Osteoblast (primary cell): ENCODE measurements around the gene STRN3. TPM values are rescaled to one million over a fixed set of nuclear protein-coding genes. Genes with fewer than 3 reads are reported as not detected.

Experiments used
- DNase-seq: peaks from one replicate; pipeline ENCODE4 v3.0.0; 2011; ENCODE audit warnings: low spot score, mixed read lengths; ENCODE audit not compliant: insufficient read length; ENCODE audit errors: missing footprints
- H2AFZ ChIP-seq: 2 replicates; pipeline ENCODE4 v1.6.0; 2011; ENCODE audit warnings: mild to moderate bottlenecking, low read length
- H3K27ac ChIP-seq: 2 replicates; pipeline ENCODE4 v1.5.1; 2011; ENCODE audit warnings: mild to moderate bottlenecking, low read depth, low read length, moderate library complexity
- H3K27me3 ChIP-seq: 2 replicates; pipeline ENCODE4 v1.6.0; 2012; ENCODE audit warnings: mild to moderate bottlenecking, control low read depth, inconsistent platforms, low read length, moderate library complexity; ENCODE audit not compliant: insufficient read depth
- H3K36me3 ChIP-seq: 2 replicates; pipeline ENCODE4 v1.5.1; 2011; ENCODE audit warnings: mild to moderate bottlenecking, low read length, control low read depth, moderate library complexity; ENCODE audit not compliant: insufficient read depth
- H3K4me1 ChIP-seq: 2 replicates; pipeline ENCODE4 v1.5.1; 2011; ENCODE audit warnings: mild to moderate bottlenecking, low read length, control low read depth, moderate library complexity; ENCODE audit not compliant: insufficient read depth
- H3K4me2 ChIP-seq: 2 replicates; pipeline ENCODE4 v1.6.0; 2011; ENCODE audit warnings: mild to moderate bottlenecking, low read length; ENCODE audit not compliant: insufficient read depth
- H3K4me3 ChIP-seq: fragments of 200-600 bp; sonication (generic); 3 replicates; pipeline ENCODE4 v1.5.1; 2012; ENCODE audit warnings: mild to moderate bottlenecking, low read length, inconsistent platforms; ENCODE audit not compliant: insufficient read depth
- H3K79me2 ChIP-seq: 2 replicates; pipeline ENCODE4 v1.6.0; 2012; ENCODE audit warnings: mild to moderate bottlenecking, low read length, control low read depth, inconsistent platforms; ENCODE audit not compliant: insufficient read depth
- H3K9me3 ChIP-seq: 2 replicates; pipeline ENCODE4 v1.5.1; 2011; ENCODE audit warnings: low read depth, low read length, control low read depth
- H4K20me1 ChIP-seq: 2 replicates; pipeline ENCODE4 v1.6.0; 2012; ENCODE audit warnings: mild to moderate bottlenecking, low read length, control low read depth; ENCODE audit not compliant: insufficient read depth
- total RNA-seq: library from RNA; depleted of rRNA; stranded (reverse); fragments of >200 nt; gene quantifications from 2 replicates; pipeline ENCODE4 v1.2.3, GENCODE V29; 2012
- TF ChIP-seq, protein P1 (sequence below): IDR thresholded peaks from 2 replicates; pipeline ENCODE4 v1.5.1; 2011; ENCODE audit warnings: mild to moderate bottlenecking, low read depth, low read length, moderate library complexity; ENCODE audit errors: extremely low read depth

STRN3 gene
- total RNA-seq, 1 donor: 55.7 TPM

DNA sequence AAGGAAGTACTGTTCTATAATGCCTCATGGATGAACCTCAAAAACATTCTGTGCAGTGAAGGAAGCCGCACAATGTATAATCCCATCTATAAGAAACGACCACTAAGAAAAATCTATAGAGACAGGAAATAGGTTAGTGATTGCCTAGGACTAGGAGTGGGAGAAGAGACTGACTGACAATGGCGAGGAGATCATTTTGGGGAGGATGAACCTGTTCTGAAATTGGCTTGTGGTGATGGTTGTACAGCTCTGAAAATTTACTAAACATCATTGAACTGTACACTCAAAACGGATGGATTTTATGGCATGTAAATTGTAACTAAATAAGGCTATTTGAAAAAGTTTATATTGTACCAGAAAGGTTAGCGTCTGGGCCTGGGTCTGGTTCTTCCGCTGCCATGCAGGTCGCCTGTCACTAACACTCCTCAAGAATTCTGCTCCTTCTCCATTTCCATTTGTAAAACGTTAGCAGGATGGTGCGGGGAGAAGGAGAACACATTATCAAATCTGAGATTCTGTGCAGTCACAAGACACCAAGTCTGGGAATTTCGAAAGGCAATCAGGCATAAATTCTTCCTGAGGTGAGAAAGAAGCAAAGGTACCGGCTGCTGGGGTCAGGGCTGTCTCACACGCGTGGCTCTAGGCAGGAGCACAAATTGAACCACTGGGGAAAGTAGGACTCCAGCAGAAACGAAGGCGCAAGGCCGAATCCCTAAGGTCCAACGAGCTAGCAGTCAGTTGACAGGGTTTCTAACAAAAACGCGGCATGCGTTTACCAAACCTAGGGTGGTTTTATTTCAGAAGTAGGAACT, 152.7 kb downstream of the STRN3 start:
- Histone ChIP-seq H3K9me3 (no peaks in the 10 kb centered on the region), H3K79me2 (no peaks in the 10 kb centered on the region), H3K4me1 (peaks cover 10% of the 10 kb centered on the region), H3K27me3 (peaks cover 64% of the 10 kb centered on the region), H3K36me3 (no peaks in the 10 kb centered on the region), H3K27ac (no peak overlapping the region), H4K20me1 (no peaks in the 10 kb centered on the region), H3K4me2 (peak overlapping the region; percentile 73), H3K4me3 (peak overlapping the region; percentile 64), H2AFZ (no peak overlapping the region)
- TF ChIP-seq, protein P1, sequence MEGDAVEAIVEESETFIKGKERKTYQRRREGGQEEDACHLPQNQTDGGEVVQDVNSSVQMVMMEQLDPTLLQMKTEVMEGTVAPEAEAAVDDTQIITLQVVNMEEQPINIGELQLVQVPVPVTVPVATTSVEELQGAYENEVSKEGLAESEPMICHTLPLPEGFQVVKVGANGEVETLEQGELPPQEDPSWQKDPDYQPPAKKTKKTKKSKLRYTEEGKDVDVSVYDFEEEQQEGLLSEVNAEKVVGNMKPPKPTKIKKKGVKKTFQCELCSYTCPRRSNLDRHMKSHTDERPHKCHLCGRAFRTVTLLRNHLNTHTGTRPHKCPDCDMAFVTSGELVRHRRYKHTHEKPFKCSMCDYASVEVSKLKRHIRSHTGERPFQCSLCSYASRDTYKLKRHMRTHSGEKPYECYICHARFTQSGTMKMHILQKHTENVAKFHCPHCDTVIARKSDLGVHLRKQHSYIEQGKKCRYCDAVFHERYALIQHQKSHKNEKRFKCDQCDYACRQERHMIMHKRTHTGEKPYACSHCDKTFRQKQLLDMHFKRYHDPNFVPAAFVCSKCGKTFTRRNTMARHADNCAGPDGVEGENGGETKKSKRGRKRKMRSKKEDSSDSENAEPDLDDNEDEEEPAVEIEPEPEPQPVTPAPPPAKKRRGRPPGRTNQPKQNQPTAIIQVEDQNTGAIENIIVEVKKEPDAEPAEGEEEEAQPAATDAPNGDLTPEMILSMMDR: no peak
- DNase-seq: no peak

DNA sequence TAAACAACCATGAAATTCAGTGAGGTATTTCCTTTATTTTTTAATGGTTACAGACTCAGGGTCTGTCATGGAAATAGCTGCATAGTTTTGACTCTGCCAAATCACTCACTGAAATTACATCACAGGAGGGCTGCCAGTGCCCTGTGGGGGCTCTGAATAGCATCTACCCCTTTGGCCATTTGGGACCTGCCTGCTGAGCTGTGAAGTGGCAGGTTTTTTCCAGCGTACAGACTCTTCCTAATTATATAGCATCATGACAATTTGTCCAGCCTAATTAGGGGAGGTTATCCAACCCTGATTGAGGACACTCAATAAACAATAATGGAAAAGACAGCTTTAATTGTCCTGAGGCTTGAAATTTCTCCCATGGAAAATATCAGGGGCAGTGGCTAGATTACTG, 153.6 kb downstream of the STRN3 start:
- peaks cover 60% of the 10 kb centered on the region for H3K27me3 ChIP-seq
- H3K4me2 ChIP-seq: no peak overlapping the region
- peaks cover 10% of the 10 kb centered on the region for H3K4me1 ChIP-seq
- TF ChIP-seq, protein P1: no peak
- no peaks in the 10 kb centered on the region for H3K79me2 ChIP-seq
- H3K9me3 ChIP-seq: no peaks in the 10 kb centered on the region
- H3K36me3 ChIP-seq: no peaks in the 10 kb centered on the region
- H3K27ac ChIP-seq: no peak overlapping the region
- no peaks in the 10 kb centered on the region for H4K20me1 ChIP-seq
- H2AFZ ChIP-seq: no peak overlapping the region
- no peak for DNase-seq
- no peak overlapping the region for H3K4me3 ChIP-seq

DNA sequence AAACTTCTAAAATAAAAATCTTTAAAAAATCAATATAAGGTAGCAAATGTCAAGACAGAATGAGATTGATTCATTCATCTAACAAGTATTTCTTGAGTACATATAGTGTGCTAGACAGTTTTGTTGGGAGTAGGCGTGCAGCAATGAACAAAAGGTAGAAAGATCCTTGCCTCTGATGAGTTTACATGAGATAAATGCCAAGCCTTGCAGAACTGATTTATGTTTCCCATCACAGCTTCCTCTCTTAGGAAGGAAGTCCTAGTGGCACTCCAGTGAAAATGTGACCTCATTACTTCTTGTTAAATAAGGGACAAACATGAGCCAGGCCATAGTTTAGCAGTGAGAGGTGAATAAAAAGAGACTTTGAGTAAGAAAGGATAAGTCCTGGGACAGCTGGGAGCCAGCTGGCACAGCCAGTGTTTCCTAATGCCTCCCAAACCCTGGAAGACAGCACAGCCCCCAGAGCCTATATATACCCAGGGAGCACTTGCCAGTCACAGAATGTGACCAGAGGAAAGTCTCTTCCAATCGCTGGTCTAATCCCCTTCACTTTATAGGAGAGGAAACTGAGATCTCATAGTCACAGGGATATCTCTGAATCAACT, 156.5 kb downstream of the STRN3 start:
- TF ChIP-seq, protein P1: no peak
- H3K4me3 ChIP-seq: no peak overlapping the region
- no peaks in the 10 kb centered on the region for H3K36me3 ChIP-seq
- H2AFZ ChIP-seq: no peak overlapping the region
- H3K4me1 ChIP-seq: peaks cover 5% of the 10 kb centered on the region
- no peaks in the 10 kb centered on the region for H4K20me1 ChIP-seq
- H3K27me3 ChIP-seq: peaks cover 43% of the 10 kb centered on the region
- no peaks in the 10 kb centered on the region for H3K79me2 ChIP-seq
- H3K4me2 ChIP-seq: no peak overlapping the region
- no peak for DNase-seq
- H3K9me3 ChIP-seq: no peaks in the 10 kb centered on the region
- no peak overlapping the region for H3K27ac ChIP-seq

DNA sequence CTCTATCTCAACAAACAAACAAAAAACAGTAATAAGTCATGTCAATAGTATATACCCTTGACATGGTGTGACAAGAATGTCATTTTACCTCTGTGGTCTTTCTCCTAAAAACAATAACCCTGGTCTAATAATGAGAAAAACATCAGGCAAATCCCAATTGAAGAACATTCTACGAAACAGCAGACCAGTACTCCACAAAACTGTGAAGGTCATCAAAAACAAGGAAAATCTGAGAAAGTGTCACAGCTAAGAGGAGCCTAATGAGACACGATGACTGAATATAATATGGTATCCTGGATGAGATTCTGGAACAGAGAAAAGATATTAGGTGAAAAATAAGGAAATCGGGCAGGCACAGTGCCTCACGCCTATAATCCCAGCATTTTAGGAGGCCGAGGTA, 157.4 kb downstream of the STRN3 start:
- Histone ChIP-seq H2AFZ (no peak overlapping the region), H3K27me3 (peaks cover 42% of the 10 kb centered on the region)
- DNase-seq: no peak

More for the DNA sequence above, 157.4 kb downstream of the STRN3 start:
- no peaks in the 10 kb centered on the region for H4K20me1 ChIP-seq
- H3K4me3 ChIP-seq: no peak overlapping the region
- no peaks in the 10 kb centered on the region for H3K4me1 ChIP-seq
- H3K79me2 ChIP-seq: no peaks in the 10 kb centered on the region
- TF ChIP-seq, protein P1: no peak
- H3K36me3 ChIP-seq: no peaks in the 10 kb centered on the region
- H3K9me3 ChIP-seq: no peaks in the 10 kb centered on the region
- no peak overlapping the region for H3K4me2 ChIP-seq
- H3K27ac ChIP-seq: no peak overlapping the region
